ENCODE data around the gene GPR32.
A peak's percentile ranks its signal among the peaks of the same experiment; 100 is the strongest.

The GPR32 gene

GRCh38 chr19:50793558-50794065, 23.3 kb downstream of the GPR32 start (continued):
- TF ChIP-seq, protein P1, sequence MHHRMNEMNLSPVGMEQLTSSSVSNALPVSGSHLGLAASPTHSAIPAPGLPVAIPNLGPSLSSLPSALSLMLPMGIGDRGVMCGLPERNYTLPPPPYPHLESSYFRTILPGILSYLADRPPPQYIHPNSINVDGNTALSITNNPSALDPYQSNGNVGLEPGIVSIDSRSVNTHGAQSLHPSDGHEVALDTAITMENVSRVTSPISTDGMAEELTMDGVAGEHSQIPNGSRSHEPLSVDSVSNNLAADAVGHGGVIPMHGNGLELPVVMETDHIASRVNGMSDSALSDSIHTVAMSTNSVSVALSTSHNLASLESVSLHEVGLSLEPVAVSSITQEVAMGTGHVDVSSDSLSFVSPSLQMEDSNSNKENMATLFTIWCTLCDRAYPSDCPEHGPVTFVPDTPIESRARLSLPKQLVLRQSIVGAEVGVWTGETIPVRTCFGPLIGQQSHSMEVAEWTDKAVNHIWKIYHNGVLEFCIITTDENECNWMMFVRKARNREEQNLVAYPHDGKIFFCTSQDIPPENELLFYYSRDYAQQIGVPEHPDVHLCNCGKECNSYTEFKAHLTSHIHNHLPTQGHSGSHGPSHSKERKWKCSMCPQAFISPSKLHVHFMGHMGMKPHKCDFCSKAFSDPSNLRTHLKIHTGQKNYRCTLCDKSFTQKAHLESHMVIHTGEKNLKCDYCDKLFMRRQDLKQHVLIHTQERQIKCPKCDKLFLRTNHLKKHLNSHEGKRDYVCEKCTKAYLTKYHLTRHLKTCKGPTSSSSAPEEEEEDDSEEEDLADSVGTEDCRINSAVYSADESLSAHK (tag by site-specific recombination; IDR thresholded peaks at IDR 0.05), result no peak
- TF ChIP-seq ZSCAN16 (tag by site-specific recombination; IDR thresholded peaks at IDR 0.05), result no peak
- 0 out of 2 replicates have a peak, but pooled peaks have one; percentile 12 for TF ChIP-seq ZNF175 (tag by site-specific recombination; IDR thresholded peaks at IDR 0.05)
- TF ChIP-seq, protein P2, sequence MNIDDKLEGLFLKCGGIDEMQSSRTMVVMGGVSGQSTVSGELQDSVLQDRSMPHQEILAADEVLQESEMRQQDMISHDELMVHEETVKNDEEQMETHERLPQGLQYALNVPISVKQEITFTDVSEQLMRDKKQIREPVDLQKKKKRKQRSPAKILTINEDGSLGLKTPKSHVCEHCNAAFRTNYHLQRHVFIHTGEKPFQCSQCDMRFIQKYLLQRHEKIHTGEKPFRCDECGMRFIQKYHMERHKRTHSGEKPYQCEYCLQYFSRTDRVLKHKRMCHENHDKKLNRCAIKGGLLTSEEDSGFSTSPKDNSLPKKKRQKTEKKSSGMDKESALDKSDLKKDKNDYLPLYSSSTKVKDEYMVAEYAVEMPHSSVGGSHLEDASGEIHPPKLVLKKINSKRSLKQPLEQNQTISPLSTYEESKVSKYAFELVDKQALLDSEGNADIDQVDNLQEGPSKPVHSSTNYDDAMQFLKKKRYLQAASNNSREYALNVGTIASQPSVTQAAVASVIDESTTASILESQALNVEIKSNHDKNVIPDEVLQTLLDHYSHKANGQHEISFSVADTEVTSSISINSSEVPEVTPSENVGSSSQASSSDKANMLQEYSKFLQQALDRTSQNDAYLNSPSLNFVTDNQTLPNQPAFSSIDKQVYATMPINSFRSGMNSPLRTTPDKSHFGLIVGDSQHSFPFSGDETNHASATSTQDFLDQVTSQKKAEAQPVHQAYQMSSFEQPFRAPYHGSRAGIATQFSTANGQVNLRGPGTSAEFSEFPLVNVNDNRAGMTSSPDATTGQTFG (tag by site-specific recombination; IDR thresholded peaks at IDR 0.05; ENCODE audit: borderline replicate concordance), result no peak
- TF ChIP-seq MEIS1 (CRISPR knock-in tag; IDR thresholded peaks at IDR 0.05; ENCODE audit: borderline replicate concordance), result no peak
- TF ChIP-seq ZNF837 (tag by site-specific recombination; IDR thresholded peaks at IDR 0.05), result peak; percentile 32; the same call in 1 of the 2 replicates
- TF ChIP-seq, protein P3, sequence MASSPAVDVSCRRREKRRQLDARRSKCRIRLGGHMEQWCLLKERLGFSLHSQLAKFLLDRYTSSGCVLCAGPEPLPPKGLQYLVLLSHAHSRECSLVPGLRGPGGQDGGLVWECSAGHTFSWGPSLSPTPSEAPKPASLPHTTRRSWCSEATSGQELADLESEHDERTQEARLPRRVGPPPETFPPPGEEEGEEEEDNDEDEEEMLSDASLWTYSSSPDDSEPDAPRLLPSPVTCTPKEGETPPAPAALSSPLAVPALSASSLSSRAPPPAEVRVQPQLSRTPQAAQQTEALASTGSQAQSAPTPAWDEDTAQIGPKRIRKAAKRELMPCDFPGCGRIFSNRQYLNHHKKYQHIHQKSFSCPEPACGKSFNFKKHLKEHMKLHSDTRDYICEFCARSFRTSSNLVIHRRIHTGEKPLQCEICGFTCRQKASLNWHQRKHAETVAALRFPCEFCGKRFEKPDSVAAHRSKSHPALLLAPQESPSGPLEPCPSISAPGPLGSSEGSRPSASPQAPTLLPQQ (tag by site-specific recombination; IDR thresholded peaks at IDR 0.05), result peak; percentile 90
- TF ChIP-seq, protein P4, sequence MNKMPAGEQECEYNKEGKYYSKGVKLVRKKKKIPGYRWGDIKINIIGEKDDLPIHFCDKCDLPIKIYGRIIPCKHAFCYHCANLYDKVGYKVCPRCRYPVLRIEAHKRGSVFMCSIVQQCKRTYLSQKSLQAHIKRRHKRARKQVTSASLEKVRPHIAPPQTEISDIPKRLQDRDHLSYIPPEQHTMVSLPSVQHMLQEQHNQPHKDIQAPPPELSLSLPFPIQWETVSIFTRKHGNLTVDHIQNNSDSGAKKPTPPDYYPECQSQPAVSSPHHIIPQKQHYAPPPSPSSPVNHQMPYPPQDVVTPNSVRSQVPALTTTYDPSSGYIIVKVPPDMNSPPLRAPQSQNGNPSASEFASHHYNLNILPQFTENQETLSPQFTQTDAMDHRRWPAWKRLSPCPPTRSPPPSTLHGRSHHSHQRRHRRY (tag by site-specific recombination; IDR thresholded peaks at IDR 0.05), result no peak
- TF ChIP-seq, protein P5, sequence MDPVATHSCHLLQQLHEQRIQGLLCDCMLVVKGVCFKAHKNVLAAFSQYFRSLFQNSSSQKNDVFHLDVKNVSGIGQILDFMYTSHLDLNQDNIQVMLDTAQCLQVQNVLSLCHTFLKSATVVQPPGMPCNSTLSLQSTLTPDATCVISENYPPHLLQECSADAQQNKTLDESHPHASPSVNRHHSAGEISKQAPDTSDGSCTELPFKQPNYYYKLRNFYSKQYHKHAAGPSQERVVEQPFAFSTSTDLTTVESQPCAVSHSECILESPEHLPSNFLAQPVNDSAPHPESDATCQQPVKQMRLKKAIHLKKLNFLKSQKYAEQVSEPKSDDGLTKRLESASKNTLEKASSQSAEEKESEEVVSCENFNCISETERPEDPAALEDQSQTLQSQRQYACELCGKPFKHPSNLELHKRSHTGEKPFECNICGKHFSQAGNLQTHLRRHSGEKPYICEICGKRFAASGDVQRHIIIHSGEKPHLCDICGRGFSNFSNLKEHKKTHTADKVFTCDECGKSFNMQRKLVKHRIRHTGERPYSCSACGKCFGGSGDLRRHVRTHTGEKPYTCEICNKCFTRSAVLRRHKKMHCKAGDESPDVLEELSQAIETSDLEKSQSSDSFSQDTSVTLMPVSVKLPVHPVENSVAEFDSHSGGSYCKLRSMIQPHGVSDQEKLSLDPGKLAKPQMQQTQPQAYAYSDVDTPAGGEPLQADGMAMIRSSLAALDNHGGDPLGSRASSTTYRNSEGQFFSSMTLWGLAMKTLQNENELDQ (tag by site-specific recombination; IDR thresholded peaks at IDR 0.05; ENCODE audit: low read depth), result no peak
- TF ChIP-seq ZNF140 (tag by site-specific recombination; IDR thresholded peaks at IDR 0.05), result no peak
- TF ChIP-seq ZBTB1 (tag by site-specific recombination; IDR thresholded peaks at IDR 0.05), result no peak
- TF ChIP-seq ZNF132 (tag by site-specific recombination; IDR thresholded peaks at IDR 0.05; ENCODE audit: borderline replicate concordance), result no peak
- TF ChIP-seq, protein P6, sequence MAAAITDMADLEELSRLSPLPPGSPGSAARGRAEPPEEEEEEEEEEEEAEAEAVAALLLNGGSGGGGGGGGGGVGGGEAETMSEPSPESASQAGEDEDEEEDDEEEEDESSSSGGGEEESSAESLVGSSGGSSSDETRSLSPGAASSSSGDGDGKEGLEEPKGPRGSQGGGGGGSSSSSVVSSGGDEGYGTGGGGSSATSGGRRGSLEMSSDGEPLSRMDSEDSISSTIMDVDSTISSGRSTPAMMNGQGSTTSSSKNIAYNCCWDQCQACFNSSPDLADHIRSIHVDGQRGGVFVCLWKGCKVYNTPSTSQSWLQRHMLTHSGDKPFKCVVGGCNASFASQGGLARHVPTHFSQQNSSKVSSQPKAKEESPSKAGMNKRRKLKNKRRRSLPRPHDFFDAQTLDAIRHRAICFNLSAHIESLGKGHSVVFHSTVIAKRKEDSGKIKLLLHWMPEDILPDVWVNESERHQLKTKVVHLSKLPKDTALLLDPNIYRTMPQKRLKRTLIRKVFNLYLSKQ (tag by site-specific recombination; IDR thresholded peaks at IDR 0.05; ENCODE audit: borderline replicate concordance), result no peak
- no peak for TF ChIP-seq ZNF239 (tag by site-specific recombination; IDR thresholded peaks at IDR 0.05)
- TF ChIP-seq ZFP69B (tag by site-specific recombination; IDR thresholded peaks at IDR 0.05), result peak; percentile 86
- TF ChIP-seq ZNF214 (tag by site-specific recombination; IDR thresholded peaks at IDR 0.05; ENCODE audit: borderline replicate concordance), result no peak
